OCI-LY7 (cell line): ENCODE results near the gene PPP1R14C. TPM values are rescaled to one million over a fixed set of nuclear protein-coding genes. Genes with fewer than 3 reads are reported as not detected.

Experiments
- BruUV-seq: library from RNA; stranded (reverse); fragments of 400-500 nt; replicated peaks from 2 replicates; lab custom pipeline; 2021; lab: Mats Ljungman, UMichigan
- CTCF ChIA-PET: fragments of 300-600 bp; sonication (Branson Sonifier 250); formaldehyde crosslinking; loops from one replicate; lab custom pipeline; 2022; ENCODE audit warnings: antibody characterized with exemption; ENCODE audit not compliant: unreplicated experiment; lab: Charles Lee
- POLR2A ChIA-PET: fragments of 300-600 bp; sonication (Branson Sonifier 250); formaldehyde crosslinking; loops from one replicate; lab custom pipeline; 2022; ENCODE audit warnings: antibody characterized with exemption; lab: Charles Lee
- DNase-seq: peaks from one replicate; pipeline ENCODE4 v3.0.0-alpha.2; 2015; ENCODE audit warnings: low spot score
- H2AFZ ChIP-seq: fragments of 200-600 bp; sonication (generic), shearing (Covaris generic); 2 replicates; pipeline ENCODE4 v1.6.1; 2014; ENCODE audit warnings: mild to moderate bottlenecking, antibody characterized with exemption, low read length, moderate library complexity
- H3K27ac ChIP-seq: fragments of 200-600 bp; sonication (generic); 2 replicates; pipeline ENCODE4 v1.5.1; 2014; ENCODE audit warnings: mixed run types, low read depth, mild to moderate bottlenecking, moderate library complexity, low read length, inconsistent platforms; ENCODE audit not compliant: poor library complexity, severe bottlenecking
- H3K36me3 ChIP-seq: fragments of 200-600 bp; sonication (generic); 2 replicates; pipeline ENCODE4 v1.6.1; 2014; ENCODE audit warnings: mild to moderate bottlenecking, antibody characterized with exemption, low read length, moderate library complexity, mixed read lengths; ENCODE audit not compliant: insufficient read depth
- H3K4me1 ChIP-seq: fragments of 200-600 bp; sonication (generic); 2 replicates; pipeline ENCODE4 v1.5.1; 2014; ENCODE audit warnings: mild to moderate bottlenecking, low read length; ENCODE audit not compliant: insufficient read depth, poor library complexity, severe bottlenecking
- H3K4me2 ChIP-seq: fragments of 200-600 bp; sonication (generic); 2 replicates; pipeline ENCODE4 v1.6.1; 2014; ENCODE audit warnings: mild to moderate bottlenecking, low read length
- H3K4me3 ChIP-seq: fragments of 200-600 bp; sonication (generic); 2 replicates; pipeline ENCODE4 v1.5.1; 2014; ENCODE audit warnings: mild to moderate bottlenecking, low read depth, low read length; ENCODE audit not compliant: poor library complexity, severe bottlenecking
- H3K79me2 ChIP-seq: fragments of 200-600 bp; sonication (generic); 2 replicates; pipeline ENCODE4 v1.6.1; 2016; ENCODE audit warnings: low read depth, mild to moderate bottlenecking, low read length, moderate library complexity, mixed read lengths; ENCODE audit not compliant: insufficient read depth
- H3K9me2 ChIP-seq: fragments of 200-600 bp; sonication (generic); 2 replicates; pipeline ENCODE4 v1.6.1; 2016; ENCODE audit warnings: mild to moderate bottlenecking, low read length, mixed read lengths; ENCODE audit not compliant: insufficient read depth
- H3K9me3 ChIP-seq: fragments of 200-600 bp; sonication (generic); 2 replicates; pipeline ENCODE4 v1.6.1; 2014; ENCODE audit warnings: mild to moderate bottlenecking, mixed run types, low read length, mixed read lengths
- H4K20me1 ChIP-seq: fragments of 200-600 bp; sonication (generic); 2 replicates; pipeline ENCODE4 v1.6.1; 2014; ENCODE audit warnings: mild to moderate bottlenecking, antibody characterized with exemption, low read length, moderate library complexity, mixed read lengths; ENCODE audit not compliant: insufficient read depth
- EZH2phosphoT487 ChIP-seq: fragments of 200-600 bp; sonication (generic); IDR thresholded peaks from 2 replicates; pipeline ENCODE4 v1.6.1; 2018; ENCODE audit warnings: low read depth, borderline replicate concordance, mild to moderate bottlenecking, mixed run types, antibody characterized with exemption, low read length, moderate library complexity, mixed read lengths
- intact Hi-C: fragments of 100-400 bp; cut with micrococcal nuclease; formaldehyde crosslinking; loops from one replicate; pipeline ENCODE4 v1.10.0; 2022; ENCODE audit not compliant: unreplicated experiment
- total RNA-seq, 2 experiments: library from RNA; depleted of rRNA in 1 of 2; stranded (reverse); fragments of >200 nt in 1 of 2; shearing (Covaris generic) in 1 of 2; gene quantifications; 2 replicates each; pipeline ENCODE4 v1.2.3, GENCODE V29; 2014 to 2022
- TF ChIP-seq, protein P1 (sequence below): fragments of 200-600 bp; sonication (generic); conservative IDR thresholded peaks from 2 replicates; pipeline ENCODE4 v1.5.1; 2014; ENCODE audit warnings: mild to moderate bottlenecking, antibody characterized with exemption, low read length, moderate library complexity, mixed read lengths

Gene PPP1R14C
- total RNA-seq, 2 experiments from 2014 or later = 1.8 TPM; not detected in 1

DNA sequence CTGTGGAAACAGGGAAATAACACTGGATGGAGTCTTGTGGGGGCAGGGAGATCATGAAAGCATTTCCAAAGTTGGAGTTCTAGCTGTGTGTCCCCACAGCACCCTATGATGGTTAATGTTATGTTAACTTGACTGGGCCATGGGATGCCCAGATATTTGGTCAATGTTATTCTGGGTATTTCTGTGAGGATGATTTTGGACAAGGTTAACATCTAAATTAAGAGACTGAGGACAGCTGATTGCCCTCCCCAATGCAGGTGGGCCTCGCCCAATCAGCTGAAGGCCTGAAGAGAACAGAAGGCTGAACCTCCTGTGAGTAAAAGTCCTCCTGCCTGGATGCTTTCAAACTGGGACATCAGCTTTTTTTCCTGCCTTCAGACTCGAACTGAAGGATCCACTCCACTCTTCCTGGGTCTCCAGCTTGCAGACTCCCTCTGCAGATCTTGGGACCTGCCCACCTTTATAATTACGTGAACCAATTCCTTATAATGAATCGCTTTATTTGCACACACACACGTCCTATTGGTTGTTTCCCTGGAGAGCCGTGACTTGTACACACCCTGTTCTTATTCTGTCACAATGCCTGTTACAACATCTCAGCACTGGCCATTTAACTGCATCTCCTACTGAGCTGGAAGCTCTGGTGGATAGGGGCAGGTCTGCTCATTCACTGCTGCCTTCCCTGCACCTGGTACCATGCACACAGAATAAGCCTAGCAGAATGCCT, 126.4 kb downstream of the PPP1R14C start:
- peaks cover 43% of the 10 kb centered on the region for H3K4me1 ChIP-seq
- no peak overlapping the region for H2AFZ ChIP-seq
- no peaks in the 10 kb centered on the region for H3K36me3 ChIP-seq
- no peaks in the 10 kb centered on the region for H3K9me3 ChIP-seq
- intact Hi-C loops = no loop called here
- no peaks in the 10 kb centered on the region for H4K20me1 ChIP-seq
- POLR2A ChIA-PET = interaction anchor here (1.7 kb wide), 1 partner anchor 84 kb away, joined by 5 read pairs; no protein-coding TSS in a partner anchor
- no peak for DNase-seq
- H3K4me3 ChIP-seq = no peak overlapping the region
- CTCF ChIA-PET = no interaction called here
- H3K79me2 ChIP-seq = no peaks in the 10 kb centered on the region
- no peak overlapping the region for H3K27ac ChIP-seq
- TF ChIP-seq, protein P1, sequence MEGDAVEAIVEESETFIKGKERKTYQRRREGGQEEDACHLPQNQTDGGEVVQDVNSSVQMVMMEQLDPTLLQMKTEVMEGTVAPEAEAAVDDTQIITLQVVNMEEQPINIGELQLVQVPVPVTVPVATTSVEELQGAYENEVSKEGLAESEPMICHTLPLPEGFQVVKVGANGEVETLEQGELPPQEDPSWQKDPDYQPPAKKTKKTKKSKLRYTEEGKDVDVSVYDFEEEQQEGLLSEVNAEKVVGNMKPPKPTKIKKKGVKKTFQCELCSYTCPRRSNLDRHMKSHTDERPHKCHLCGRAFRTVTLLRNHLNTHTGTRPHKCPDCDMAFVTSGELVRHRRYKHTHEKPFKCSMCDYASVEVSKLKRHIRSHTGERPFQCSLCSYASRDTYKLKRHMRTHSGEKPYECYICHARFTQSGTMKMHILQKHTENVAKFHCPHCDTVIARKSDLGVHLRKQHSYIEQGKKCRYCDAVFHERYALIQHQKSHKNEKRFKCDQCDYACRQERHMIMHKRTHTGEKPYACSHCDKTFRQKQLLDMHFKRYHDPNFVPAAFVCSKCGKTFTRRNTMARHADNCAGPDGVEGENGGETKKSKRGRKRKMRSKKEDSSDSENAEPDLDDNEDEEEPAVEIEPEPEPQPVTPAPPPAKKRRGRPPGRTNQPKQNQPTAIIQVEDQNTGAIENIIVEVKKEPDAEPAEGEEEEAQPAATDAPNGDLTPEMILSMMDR = no peak
- no peak for TF ChIP-seq EZH2phosphoT487
- BruUV-seq = no TSS peak
- no peak overlapping the region for H3K4me2 ChIP-seq
- H3K9me2 ChIP-seq = no peaks in the 10 kb centered on the region

DNA sequence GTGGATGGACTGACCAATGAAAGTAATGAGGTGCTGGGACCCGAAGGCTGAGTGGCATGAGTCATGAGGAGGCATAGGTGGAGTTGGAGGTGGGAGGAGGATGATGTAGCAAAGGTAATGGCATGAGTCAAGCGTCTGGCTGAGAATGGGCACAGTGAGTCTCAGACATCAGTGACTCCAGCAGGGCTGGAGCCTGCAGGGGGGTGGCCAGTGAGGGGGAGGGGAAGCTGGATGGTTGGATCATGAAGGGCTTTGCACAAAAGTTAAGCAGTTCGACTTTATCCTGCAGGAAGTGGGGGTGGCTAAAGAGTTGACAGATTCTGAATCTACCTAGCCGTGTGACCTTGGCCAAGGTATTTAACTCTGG, 127.0 kb downstream of the PPP1R14C start:
- intact Hi-C loops = loop anchor here (5.0 kb wide), 1 partner anchor 62 kb away; no protein-coding TSS in a partner anchor

More for the DNA sequence above, 127.0 kb downstream of the PPP1R14C start:
- Histone ChIP-seq H3K9me2 (no peaks in the 10 kb centered on the region), H3K4me1 (peaks cover 45% of the 10 kb centered on the region), H3K36me3 (no peaks in the 10 kb centered on the region), H4K20me1 (no peaks in the 10 kb centered on the region), H3K4me3 (no peak overlapping the region), H3K27ac (no peak overlapping the region), H3K4me2 (no peak overlapping the region), H3K9me3 (no peaks in the 10 kb centered on the region), H2AFZ (no peak overlapping the region; the same call in 1 of the 2 replicates), H3K79me2 (no peaks in the 10 kb centered on the region)
- POLR2A ChIA-PET = interaction anchor here (1.7 kb wide), 1 partner anchor 84 kb away, joined by 5 read pairs; no protein-coding TSS in a partner anchor
- no peak for TF ChIP-seq EZH2phosphoT487
- TF ChIP-seq, protein P1 = no peak
- CTCF ChIA-PET = no interaction called here
- DNase-seq = no peak
- no TSS peak for BruUV-seq
